HG03520 (cell line): ENCODE results near the gene MT1G.
"Not testable (repeated sequence)": the region's sequence is repeated elsewhere in the genome, so short reads cannot be mapped to it uniquely, and the experiment has no call there.

Source experiments
- ATAC-seq: cut with Tn5 transposase; IDR thresholded peaks from one replicate; pipeline ENCODE4 v1.9.1; 2021; ENCODE audit warnings: mild to moderate bottlenecking, moderate library complexity; ENCODE audit not compliant: unreplicated experiment

Gene MT1G

DNA sequence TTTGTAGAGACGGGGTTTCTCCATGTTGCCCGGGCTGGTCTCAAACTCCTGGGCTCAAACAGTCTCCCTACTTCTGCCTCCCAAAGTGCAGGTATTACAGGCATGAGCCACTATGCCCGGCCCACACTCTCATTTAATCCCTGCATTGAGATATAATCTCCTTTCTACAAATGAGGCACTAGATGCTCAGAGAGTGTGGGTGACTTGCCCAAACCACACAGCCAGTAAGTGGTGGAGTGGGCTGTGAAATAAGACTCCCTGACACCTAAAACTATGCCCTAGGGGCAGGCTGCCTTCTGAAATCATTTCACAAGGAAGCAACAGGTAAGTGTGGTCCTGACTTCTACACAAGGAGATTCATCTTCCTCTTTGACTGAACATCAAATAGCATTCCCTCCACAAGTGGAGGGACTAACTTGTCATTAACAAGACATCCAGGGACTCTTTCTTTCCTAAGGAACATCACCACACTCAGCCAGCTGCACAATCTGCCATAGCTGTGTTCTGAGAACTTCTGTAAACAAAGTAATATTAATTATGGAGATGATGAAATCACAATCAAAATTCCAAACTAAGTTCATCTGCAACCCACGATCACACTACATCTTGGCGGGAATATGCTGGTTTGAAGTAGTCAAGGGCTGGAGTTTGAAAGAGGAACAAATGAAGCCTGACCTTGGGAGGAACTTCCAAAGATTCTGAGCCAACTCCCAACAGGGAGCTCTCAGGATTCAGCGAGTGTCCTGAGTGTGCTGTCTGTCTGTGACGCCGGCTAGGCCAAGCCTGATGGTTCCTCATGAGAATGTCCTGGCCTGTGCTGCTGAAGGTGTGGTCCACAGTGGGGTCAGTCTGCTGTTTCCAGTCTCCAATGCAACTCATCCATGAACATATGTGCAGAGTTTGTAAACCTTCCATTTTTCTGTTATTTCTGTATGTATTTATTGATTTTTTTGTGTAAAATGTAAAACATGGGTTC is 2.3 kb downstream of the MT1G start:
- not testable (repeated sequence) for ATAC-seq

GRCh38 chr16:56664506-56664905 is 3.4 kb downstream of the MT1G start:
- no peak for ATAC-seq

DNA sequence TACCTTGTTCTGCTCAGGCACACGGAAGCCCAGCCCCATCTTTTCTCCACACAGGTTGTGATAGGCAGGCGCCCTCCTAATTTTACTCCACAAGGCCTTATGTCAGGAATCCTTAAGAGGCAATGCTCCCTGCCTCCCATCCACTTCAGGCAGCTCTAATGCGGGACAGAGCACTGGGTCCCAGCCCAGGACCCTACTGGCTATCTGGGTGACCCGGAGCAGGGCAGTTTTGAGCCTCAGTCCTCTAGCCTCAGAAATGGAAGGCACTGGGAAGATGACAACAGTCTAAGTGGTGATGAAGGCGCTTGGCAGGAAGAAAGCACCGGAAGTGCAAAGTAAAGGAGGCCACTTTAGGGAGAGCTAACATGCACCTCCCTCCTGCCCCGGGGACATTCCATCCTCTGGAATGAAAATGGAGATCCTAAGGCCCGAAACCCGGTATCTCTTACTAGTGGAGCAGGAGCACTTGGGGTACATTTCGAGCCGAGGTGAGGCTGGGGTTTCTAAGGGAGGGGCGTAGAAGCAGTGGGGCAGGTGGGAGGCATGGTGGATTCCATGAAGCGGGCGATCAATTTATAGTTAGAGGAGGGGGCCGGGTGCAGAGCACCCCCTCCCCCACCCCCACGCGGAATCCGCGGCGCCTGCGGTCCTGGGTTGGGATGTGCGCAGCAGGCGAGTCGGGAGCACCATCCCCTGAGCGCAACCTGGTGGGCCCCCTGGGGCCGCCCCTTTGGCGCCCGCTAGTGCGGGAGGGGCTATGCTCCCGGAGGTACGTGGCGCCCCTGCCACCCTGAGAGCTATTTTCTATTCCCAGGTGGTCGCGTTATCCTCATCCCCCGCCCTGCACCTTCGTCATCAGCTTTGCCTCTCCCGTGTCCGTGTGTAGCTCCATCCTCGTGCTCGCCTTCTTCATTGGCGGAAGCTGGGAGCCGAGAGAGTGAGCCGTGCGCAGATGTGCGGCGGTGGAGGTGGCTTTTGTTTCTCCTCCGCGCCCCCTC is 5.2 kb downstream of the MT1G start:
- no peak for ATAC-seq

DNA sequence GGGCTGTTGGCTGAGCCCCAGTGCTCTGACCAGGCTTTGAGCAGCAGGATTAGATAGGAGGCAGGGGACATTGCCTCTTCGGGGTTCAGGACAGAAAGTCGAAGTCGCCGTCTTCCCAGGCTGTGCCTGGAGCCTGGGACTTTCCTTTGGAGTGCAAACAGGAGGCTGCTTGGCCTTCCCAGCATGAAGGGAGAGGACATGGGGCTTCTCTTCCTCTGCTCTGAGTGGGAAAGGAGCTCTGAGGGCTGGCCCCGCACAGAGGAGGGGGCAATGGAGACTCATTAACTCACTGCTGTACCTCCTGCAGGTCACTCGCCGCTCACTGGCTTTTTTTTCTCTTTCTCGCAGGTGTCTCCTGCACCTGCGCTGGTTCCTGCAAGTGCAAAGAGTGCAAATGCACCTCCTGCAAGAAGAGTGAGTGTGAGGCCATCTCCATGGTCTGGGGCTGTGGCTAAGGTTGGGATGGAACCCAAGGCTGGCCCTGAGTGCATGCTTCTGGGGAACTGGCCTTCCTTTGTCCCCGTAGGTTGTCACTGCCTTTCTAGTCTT is 9.5 kb downstream of the MT1G start:
- ATAC-seq: no peak

DNA sequence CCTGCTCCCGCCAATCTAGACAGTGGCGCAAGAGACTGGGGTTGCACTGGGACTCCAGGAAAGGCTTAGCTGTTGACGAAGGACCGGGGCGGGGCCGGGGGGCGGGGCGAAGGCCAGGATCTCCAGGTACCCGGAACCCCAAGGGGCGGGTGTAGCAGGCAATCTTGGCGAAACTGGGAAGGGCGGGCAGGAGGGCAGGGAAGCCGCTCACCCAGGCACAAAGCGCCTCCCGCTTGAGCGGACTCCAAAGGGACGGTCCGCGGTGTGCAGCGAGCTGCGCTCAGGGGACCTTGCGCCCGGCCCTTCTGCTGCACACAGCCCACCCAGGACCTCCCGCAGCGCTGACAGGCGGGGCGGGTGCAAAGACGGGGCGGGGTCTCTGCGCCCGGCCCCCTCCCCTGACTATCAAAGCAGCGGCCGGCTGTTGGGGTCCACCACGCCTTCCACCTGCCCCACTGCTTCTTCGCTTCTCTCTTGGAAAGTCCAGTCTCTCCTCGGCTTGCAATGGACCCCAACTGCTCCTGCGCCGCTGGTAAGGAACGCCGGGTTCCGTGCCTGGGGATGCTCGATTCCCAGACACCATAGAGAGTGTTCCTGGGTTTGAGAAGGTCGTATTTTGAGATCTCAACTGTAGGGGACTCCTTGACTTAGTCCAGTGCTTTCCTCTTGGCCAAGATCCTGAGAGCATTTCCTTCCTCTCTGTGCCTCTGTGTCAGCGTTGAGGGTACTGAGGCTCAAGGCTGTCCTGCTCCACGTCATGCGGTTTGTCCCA is 10.1 kb downstream of the MT1G start, which contains the start of gene MT1F:
Gene MT1F (plus strand): TSS at position 405 of the 772 bp plus-strand sequence. CDS start 100 bp downstream, at position 505.
- no peak for ATAC-seq

DNA sequence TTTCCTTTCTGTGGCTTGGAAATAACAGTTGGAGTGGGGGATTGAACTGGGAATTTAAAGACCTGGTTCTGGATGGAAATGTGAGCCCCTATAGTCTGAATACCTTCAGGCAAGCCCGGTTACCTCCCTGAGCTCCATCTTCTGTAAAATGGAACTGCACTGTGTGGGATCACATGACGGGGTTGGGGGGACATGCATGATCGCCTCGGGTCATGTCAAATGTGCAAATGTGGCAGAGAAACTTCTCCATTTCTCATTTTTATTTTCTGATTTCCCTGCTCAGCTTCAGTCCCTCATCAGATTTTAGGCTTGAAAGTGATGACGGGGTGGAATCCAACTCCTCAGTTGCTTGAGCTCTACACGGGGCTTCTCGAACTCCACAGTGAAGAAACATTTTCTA is 14.6 kb downstream of the MT1G start:
- ATAC-seq: no peak

GRCh38 chr16:56652600-56652999 is 15.3 kb downstream of the MT1G start:
- ATAC-seq: no peak

- no peak for ATAC-seq
Observed at GRCh38 chr16:56651586-56651985, 16.3 kb downstream of the MT1G start, which contains the start of gene MT1B. Gene MT1B, plus strand, starts transcription at chr16:56651886. Its CDS starts 68 bp downstream, at chr16:56651954.

DNA sequence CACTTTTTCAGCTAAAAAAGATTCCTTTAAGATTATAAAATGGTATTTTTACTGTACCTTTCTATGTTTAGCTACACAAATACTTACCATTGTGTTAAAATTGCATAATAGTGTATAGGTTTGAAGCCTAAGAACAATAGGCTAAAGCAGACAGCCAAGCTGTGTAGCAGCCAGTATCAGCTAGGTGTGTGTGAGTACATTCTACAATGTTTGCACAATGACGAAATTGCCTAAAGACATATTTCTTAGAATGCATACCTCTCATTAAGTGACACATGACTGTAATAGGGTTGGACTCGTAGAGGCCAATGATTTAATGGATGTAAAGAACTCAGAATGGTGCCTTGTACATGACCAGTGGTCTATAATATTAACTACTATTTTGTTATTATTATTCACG is 18.0 kb downstream of the MT1G start:
- ATAC-seq: no peak

DNA sequence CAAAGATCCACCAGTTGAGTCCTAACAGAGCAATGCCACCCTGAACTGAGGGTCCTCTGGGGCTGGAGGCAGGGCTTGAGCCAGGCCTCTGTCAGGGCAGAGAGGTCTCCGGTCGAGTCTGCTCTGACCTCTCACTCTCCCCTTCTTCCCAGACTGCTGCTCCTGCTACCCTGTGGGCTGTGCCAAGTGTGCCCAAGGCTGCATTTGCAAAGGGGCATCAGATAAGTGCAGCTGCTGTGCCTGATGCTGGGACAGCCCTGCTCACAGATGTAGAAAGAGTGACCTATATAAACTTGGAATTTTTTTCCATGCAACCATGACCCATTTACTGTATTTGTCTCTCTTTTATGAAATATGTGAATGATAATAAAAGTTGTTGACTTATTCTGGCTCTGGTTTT is 18.6 kb downstream of the MT1G start:
- ATAC-seq: no peak

GRCh38 chr16:56647641-56648431 is 20.0 kb downstream of the MT1G start:
- ATAC-seq: no peak

GRCh38 chr16:56645838-56646237 is 22.0 kb downstream of the MT1G start:
- ATAC-seq: no peak

GRCh38 chr16:56645311-56645710 is 22.6 kb downstream of the MT1G start:
- ATAC-seq: no peak

- ATAC-seq: no peak
Observed at GRCh38 chr16:56643833-56644232, 24.0 kb downstream of the MT1G start.

GRCh38 chr16:56643080-56643778 is 24.6 kb downstream of the MT1G start:
- no peak for ATAC-seq

GRCh38 chr16:56641166-56641565 is 26.7 kb downstream of the MT1G start:
- ATAC-seq: no peak

GRCh38 chr16:56640076-56640475 is 27.8 kb downstream of the MT1G start:
- no peak for ATAC-seq

DNA sequence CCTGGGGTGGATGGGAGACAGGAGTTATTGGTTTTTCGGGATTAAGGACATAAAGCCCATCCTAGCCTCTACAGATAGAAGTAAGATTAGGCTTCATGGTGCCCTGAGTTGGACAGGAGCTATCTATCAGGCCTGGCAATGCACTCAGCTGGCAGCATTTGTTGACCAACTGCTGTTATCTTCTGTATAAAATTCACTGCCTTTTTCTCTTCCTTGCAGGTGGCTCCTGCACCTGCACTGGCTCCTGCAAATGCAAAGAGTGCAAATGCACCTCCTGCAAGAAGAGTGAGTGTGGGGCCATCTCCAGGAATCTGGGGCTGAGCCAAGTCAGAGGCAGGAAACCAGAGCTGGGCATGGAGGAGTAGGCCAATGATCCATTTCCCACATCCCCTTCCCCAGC is 28.8 kb downstream of the MT1G start:
- no peak for ATAC-seq
